ENCODE measurements around the gene USP9Y. TPM values are rescaled to one million over a fixed set of nuclear protein-coding genes. Genes with fewer than 3 reads are reported as not detected.

The USP9Y gene
- total RNA-seq, 1 experiment from 2014 or later, result 29.1 TPM

GRCh38 chrY:12742725-12743124, 41.7 kb downstream of the USP9Y start:
- TF ChIP-seq SMAD3 (CRISPR knock-in tag; IDR thresholded peaks at IDR 0.05; ENCODE audit: borderline replicate concordance) (no peak), E2F4 (CRISPR knock-in tag; IDR thresholded peaks at IDR 0.05; ENCODE audit: borderline replicate concordance, low read depth) (no peak), NR1H2 (CRISPR knock-in tag; IDR thresholded peaks at IDR 0.05) (no peak), ZBTB43 (CRISPR knock-in tag; IDR thresholded peaks at IDR 0.05) (no peak), ATF1 (CRISPR knock-in tag; IDR thresholded peaks at IDR 0.05) (no peak)
- no peaks in the 10 kb centered on the region for H3K9me3 Mint-ChIP-seq
- H3K36me3 Mint-ChIP-seq, result peaks cover 63% of the 10 kb centered on the region
- no peak for ATAC-seq
- peaks cover 9% of the 10 kb centered on the region for H3K4me1 Mint-ChIP-seq
- CTCF ChIA-PET, result no interaction called here
- H3K4me3 Mint-ChIP-seq, result no peak overlapping the region
- no peak for DNase-seq (ENCODE audit: low spot score)
- no peak overlapping the region for H3K27ac Mint-ChIP-seq
- no peaks in the 10 kb centered on the region for H3K27me3 Mint-ChIP-seq (ENCODE audit: low read depth)
- POLR2A ChIA-PET, result no interaction called here

- CTCF ChIA-PET, result no interaction called here
- ATAC-seq, result no peak
- no peak for TF ChIP-seq ZMAT4 (CRISPR knock-in tag; IDR thresholded peaks at IDR 0.05)
- no peak for TF ChIP-seq ESRRA (CRISPR knock-in tag; IDR thresholded peaks at IDR 0.05; ENCODE audit: borderline replicate concordance)
- TF ChIP-seq ZNF138 (CRISPR knock-in tag; conservative IDR thresholded peaks at IDR 0.05), result no peak
- TF ChIP-seq EMX1 (CRISPR knock-in tag; IDR thresholded peaks at IDR 0.05), result no peak
- no peak for TF ChIP-seq E2F1 (CRISPR knock-in tag; IDR thresholded peaks at IDR 0.05)
- TF ChIP-seq NFE2L1 (CRISPR knock-in tag; IDR thresholded peaks at IDR 0.05), result no peak
- no peak for TF ChIP-seq PREB (CRISPR knock-in tag; IDR thresholded peaks at IDR 0.05; ENCODE audit: borderline replicate concordance)
- TF ChIP-seq ZNF219 (CRISPR knock-in tag; IDR thresholded peaks at IDR 0.05; ENCODE audit: borderline replicate concordance), result no peak
- TF ChIP-seq PRDM15 (CRISPR knock-in tag; IDR thresholded peaks at IDR 0.05), result no peak
- TF ChIP-seq ETV6 (CRISPR knock-in tag; IDR thresholded peaks at IDR 0.05), result no peak
- no peak for TF ChIP-seq FOXP4 (CRISPR knock-in tag; IDR thresholded peaks at IDR 0.05)
- no peak for TF ChIP-seq ERG (CRISPR knock-in tag; IDR thresholded peaks at IDR 0.05)
- no peak for TF ChIP-seq ELF4 (CRISPR knock-in tag; IDR thresholded peaks at IDR 0.05; ENCODE audit: low read depth)
- POLR2A ChIA-PET, result no interaction called here
- Mint-ChIP-seq H3K4me1 (peaks cover 9% of the 10 kb centered on the region), H3K9me3 (no peaks in the 10 kb centered on the region), H3K27ac (no peak overlapping the region), H3K4me3 (no peak overlapping the region), H3K27me3 (ENCODE audit: low read depth) (no peaks in the 10 kb centered on the region), H3K36me3 (peaks cover 70% of the 10 kb centered on the region)
- DNase-seq (ENCODE audit: low spot score), result no peak
Observed at GRCh38 chrY:12744091-12744490, 43.1 kb downstream of the USP9Y start.
